Stomach (tissue), 4 donors: ENCODE measurements around the gene CFAP65.

Experiments
- EP300 ChIP-seq: sonication (generic); formaldehyde crosslinking; IDR thresholded peaks from one replicate; pipeline ENCODE4 v1.6.1; 2017; ENCODE audit warnings: antibody characterized with exemption
- POLR2A ChIP-seq, 4 donors: fragments of 450-650 bp; IDR thresholded peaks; one replicate each; pipeline ENCODE4 v1.6.1; 2016; ENCODE audit warnings: antibody characterized with exemption in 4 of 4, control low read depth in 2 of 4, mild to moderate bottlenecking in 1 of 4, moderate library complexity in 1 of 4
- POLR2AphosphoS5 ChIP-seq, 3 donors: sonication (generic); formaldehyde crosslinking; IDR thresholded peaks; one replicate each; pipeline ENCODE4 v1.6.1; 2016; ENCODE audit warnings: antibody characterized with exemption in 3 of 3
- TF ChIP-seq, protein P1 (sequence below), 7 experiments: fragments of 450-650 bp in 4 of 7; fragments of 200-600 bp in 3 of 7; sonication (generic) in 3 of 7; IDR thresholded peaks; one replicate each; pipeline ENCODE4 v1.5.1; 2016 to 2019; ENCODE audit warnings: antibody characterized with exemption in 7 of 7, control low read depth in 2 of 7, mild to moderate bottlenecking in 1 of 7

- TF ChIP-seq, protein P1, sequence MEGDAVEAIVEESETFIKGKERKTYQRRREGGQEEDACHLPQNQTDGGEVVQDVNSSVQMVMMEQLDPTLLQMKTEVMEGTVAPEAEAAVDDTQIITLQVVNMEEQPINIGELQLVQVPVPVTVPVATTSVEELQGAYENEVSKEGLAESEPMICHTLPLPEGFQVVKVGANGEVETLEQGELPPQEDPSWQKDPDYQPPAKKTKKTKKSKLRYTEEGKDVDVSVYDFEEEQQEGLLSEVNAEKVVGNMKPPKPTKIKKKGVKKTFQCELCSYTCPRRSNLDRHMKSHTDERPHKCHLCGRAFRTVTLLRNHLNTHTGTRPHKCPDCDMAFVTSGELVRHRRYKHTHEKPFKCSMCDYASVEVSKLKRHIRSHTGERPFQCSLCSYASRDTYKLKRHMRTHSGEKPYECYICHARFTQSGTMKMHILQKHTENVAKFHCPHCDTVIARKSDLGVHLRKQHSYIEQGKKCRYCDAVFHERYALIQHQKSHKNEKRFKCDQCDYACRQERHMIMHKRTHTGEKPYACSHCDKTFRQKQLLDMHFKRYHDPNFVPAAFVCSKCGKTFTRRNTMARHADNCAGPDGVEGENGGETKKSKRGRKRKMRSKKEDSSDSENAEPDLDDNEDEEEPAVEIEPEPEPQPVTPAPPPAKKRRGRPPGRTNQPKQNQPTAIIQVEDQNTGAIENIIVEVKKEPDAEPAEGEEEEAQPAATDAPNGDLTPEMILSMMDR (IDR thresholded peaks at IDR 0.05): no peak
- no peak for TF ChIP-seq POLR2AphosphoS5 (IDR thresholded peaks at IDR 0.05)
- no peak for TF ChIP-seq POLR2A (IDR thresholded peaks at IDR 0.05)
- no peak for TF ChIP-seq EP300
These were observed 42.1 kb downstream of the CFAP65 start for GRCh38 chr2:218999021-218999880.
